SK-N-SH treated with all-trans-retinoic acid at 6 μM for 48 hours (cell line): ENCODE results near the gene PCDHGA10.
"Not testable (repeated sequence)": the region's sequence is repeated elsewhere in the genome, so short reads cannot be mapped to it uniquely, and the experiment has no call there.

ENCODE experiments used
- ATAC-seq: fragments of 200-7000 bp; cut with Tn5 transposase; 3 replicates; pipeline ENCODE4 v1.9.1; 2020; ENCODE audit warnings: mild to moderate bottlenecking, moderate library complexity
- ARNTL ChIP-seq: fragments of 450-650 bp; formaldehyde crosslinking; IDR thresholded peaks from 2 replicates; pipeline ENCODE4 v1.5.0; 2020; ENCODE audit warnings: low read depth, mild to moderate bottlenecking, moderate library complexity, borderline replicate concordance
- CREB5 ChIP-seq: fragments of 250-450 bp; sonication (Bioruptor Pico); IDR thresholded peaks from 2 replicates; pipeline ENCODE4 v1.5.1; 2020; ENCODE audit warnings: low read depth, mild to moderate bottlenecking, moderate library complexity
- CSDC2 ChIP-seq: fragments of 250-450 bp; sonication (Bioruptor Pico); IDR thresholded peaks from 2 replicates; pipeline ENCODE4 v1.5.0; 2020; ENCODE audit warnings: mild to moderate bottlenecking, moderate library complexity
- CSRNP3 ChIP-seq: fragments of 250-450 bp; sonication (Bioruptor Pico); IDR thresholded peaks from 2 replicates; pipeline ENCODE4 v1.5.1; 2021; ENCODE audit warnings: mild to moderate bottlenecking, moderate library complexity
- ESRRG ChIP-seq: fragments of 250-450 bp; sonication (Bioruptor Pico); IDR thresholded peaks from 2 replicates; pipeline ENCODE4 v1.6.1; 2021; ENCODE audit warnings: mild to moderate bottlenecking
- GLIS3 ChIP-seq: fragments of 250-450 bp; sonication (Bioruptor Pico); IDR thresholded peaks from 2 replicates; pipeline ENCODE4 v1.5.0; 2020; ENCODE audit warnings: mild to moderate bottlenecking, moderate library complexity
- ISL1 ChIP-seq: fragments of 250-450 bp; sonication (Bioruptor Pico); IDR thresholded peaks from 2 replicates; pipeline ENCODE4 v2.1.2; 2022; ENCODE audit warnings: mild to moderate bottlenecking, moderate library complexity
- OSR1 ChIP-seq: fragments of 250-450 bp; sonication (Bioruptor Pico); IDR thresholded peaks from 2 replicates; pipeline ENCODE4 v1.8.0; 2022; ENCODE audit warnings: moderate library complexity, mild to moderate bottlenecking, inconsistent platforms
- PATZ1 ChIP-seq: fragments of 250-450 bp; sonication (Bioruptor Pico); IDR thresholded peaks from 2 replicates; pipeline ENCODE4 v1.8.0; 2020; ENCODE audit warnings: mild to moderate bottlenecking, moderate library complexity, borderline replicate concordance
- PPARA ChIP-seq: fragments of 250-450 bp; sonication (Bioruptor Pico); IDR thresholded peaks from 2 replicates; pipeline ENCODE4 v1.5.0; 2020; ENCODE audit warnings: mild to moderate bottlenecking, borderline replicate concordance
- SNAI2 ChIP-seq: fragments of 250-450 bp; sonication (Bioruptor Pico); IDR thresholded peaks from 2 replicates; pipeline ENCODE4 v1.5.0; 2020; ENCODE audit warnings: mild to moderate bottlenecking, moderate library complexity
- TCF4 ChIP-seq: fragments of 250-450 bp; sonication (Bioruptor Pico); IDR thresholded peaks from 2 replicates; pipeline ENCODE4 v1.8.0; 2021; ENCODE audit warnings: mild to moderate bottlenecking, moderate library complexity, borderline replicate concordance
- TOX ChIP-seq: fragments of 250-450 bp; sonication (Bioruptor Pico); IDR thresholded peaks from 2 replicates; pipeline ENCODE4 v1.8.0; 2021; ENCODE audit warnings: mild to moderate bottlenecking, moderate library complexity, borderline replicate concordance
- TSHZ2 ChIP-seq: fragments of 250-450 bp; sonication (Bioruptor Pico); IDR thresholded peaks from 2 replicates; pipeline ENCODE4 v1.5.0; 2020; ENCODE audit warnings: mild to moderate bottlenecking, moderate library complexity
- ZFP3 ChIP-seq: fragments of 250-450 bp; sonication (Bioruptor Pico); IDR thresholded peaks from 2 replicates; pipeline ENCODE4 v1.5.0; 2020; ENCODE audit warnings: mild to moderate bottlenecking, moderate library complexity
- ZFP30 ChIP-seq: fragments of 450-650 bp; formaldehyde crosslinking; IDR thresholded peaks from 2 replicates; pipeline ENCODE4 v1.5.0; 2022; ENCODE audit warnings: mild to moderate bottlenecking, moderate library complexity

Gene PCDHGA10

GRCh38 chr5:141393267-141393666 is 19.5 kb upstream of the PCDHGA10 start:
- no peak for TF ChIP-seq TOX (CRISPR knock-in tag)
- TF ChIP-seq CSRNP3 (CRISPR knock-in tag): no peak
- no peak for TF ChIP-seq GLIS3 (CRISPR knock-in tag)
- no peak for TF ChIP-seq CREB5
- TF ChIP-seq ARNTL (CRISPR knock-in tag): no peak
- no peak for ATAC-seq

- not testable (repeated sequence) for ATAC-seq
These were observed 18.2 kb upstream of the PCDHGA10 start for GRCh38 chr5:141394401-141395187.

GRCh38 chr5:141397756-141398551 is 14.8 kb upstream of the PCDHGA10 start, which contains the start of gene PCDHGB5:
TSS of gene PCDHGB5 (plus strand) at chr5:141397947. CDS start at chr5:141398128, 181 bp downstream.
- ATAC-seq: not testable (repeated sequence)

- ATAC-seq: no peak
- TF ChIP-seq OSR1 (CRISPR knock-in tag) (no peak), PPARA (CRISPR knock-in tag) (no peak), TSHZ2 (no peak), GLIS3 (CRISPR knock-in tag) (no peak), PATZ1 (CRISPR knock-in tag) (no peak), ARNTL (CRISPR knock-in tag) (no peak), TCF4 (CRISPR knock-in tag) (no peak), SNAI2 (CRISPR knock-in tag) (no peak), CSDC2 (CRISPR knock-in tag) (no peak)
These were observed 14.2 kb upstream of the PCDHGA10 start for GRCh38 chr5:141398608-141399007.

- no peak for ATAC-seq
- no peak for TF ChIP-seq ZFP30
- no peak for TF ChIP-seq TOX (CRISPR knock-in tag)
- no peak for TF ChIP-seq ISL1 (CRISPR knock-in tag)
- TF ChIP-seq ZFP3: no peak
- no peak for TF ChIP-seq TSHZ2
- TF ChIP-seq ARNTL (CRISPR knock-in tag): no peak
- TF ChIP-seq PATZ1 (CRISPR knock-in tag): no peak
- TF ChIP-seq CREB5: no peak
- no peak for TF ChIP-seq SNAI2 (CRISPR knock-in tag)
- no peak for TF ChIP-seq ESRRG (CRISPR knock-in tag)
These were observed 13.1 kb upstream of the PCDHGA10 start for GRCh38 chr5:141399555-141400258.
